ENCODE data around the gene PLD3.

PLD3 gene

DNA sequence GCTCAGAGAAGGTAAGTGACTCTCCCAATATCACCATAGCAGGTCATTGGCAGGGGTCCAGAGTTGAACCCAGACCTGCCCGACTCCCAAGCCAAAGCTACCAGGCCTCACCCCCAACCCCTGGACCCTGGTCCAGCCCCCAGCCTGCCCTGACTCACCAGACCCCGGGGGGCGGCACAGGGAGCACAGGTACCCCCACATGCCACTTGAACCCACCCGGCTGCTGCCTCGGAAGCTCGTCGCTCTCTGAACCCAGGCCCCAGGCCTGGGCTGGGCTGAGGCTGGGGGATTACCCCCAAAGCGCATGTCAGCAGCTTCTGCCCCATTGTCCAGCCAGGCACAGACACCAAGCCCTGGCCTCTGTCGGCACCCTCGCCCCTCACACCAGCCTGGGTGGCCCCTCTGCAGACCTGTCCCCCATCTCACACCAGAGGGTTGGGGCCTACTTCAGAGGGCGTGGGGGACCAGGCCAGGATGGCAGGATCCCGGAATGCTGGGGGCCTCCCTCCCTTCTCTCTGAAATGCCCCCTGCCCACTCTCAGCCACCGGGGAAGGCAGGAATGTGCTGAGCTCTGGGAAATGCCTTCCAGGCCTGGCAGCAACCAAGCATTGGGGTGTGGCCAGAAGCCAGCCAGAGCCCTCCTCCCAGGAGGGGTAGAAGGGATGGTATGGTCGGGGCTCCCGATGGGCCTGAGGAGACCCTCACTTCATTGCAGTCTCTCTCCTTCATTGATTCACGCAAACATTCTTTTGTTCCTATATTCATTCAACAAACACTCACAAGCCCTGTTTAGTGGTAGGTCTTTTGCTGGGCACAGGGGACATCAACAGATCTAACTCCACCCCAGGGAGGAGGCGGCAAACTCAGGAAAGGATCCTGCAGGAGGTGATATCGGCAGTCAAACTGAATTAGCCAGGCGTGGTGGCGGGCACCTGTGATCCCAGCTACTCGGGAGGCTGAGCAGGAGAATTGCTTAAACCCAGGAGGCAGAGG is 66.3 kb downstream of the PLD3 start:
- no peak for TF ChIP-seq EP300 (IDR thresholded peaks at IDR 0.05; ENCODE audit: borderline replicate concordance)
- no peak for TF ChIP-seq FOXM1 (IDR thresholded peaks at IDR 0.05; ENCODE audit: borderline replicate concordance, low read depth)
- TF ChIP-seq NFIC (IDR thresholded peaks at IDR 0.05): no peak
- TF ChIP-seq CREB1 (IDR thresholded peaks at IDR 0.05; ENCODE audit: low read depth): no peak
- no peak for TF ChIP-seq RAD21 (IDR thresholded peaks at IDR 0.05; ENCODE audit: low read depth)
- no peak for TF ChIP-seq MAX (IDR thresholded peaks at IDR 0.05)
- no peak for TF ChIP-seq TAF1 (IDR thresholded peaks at IDR 0.05; ENCODE audit: low read depth)
- TF ChIP-seq ZBTB7A (IDR thresholded peaks at IDR 0.05; ENCODE audit: low read depth): no peak
- no peak for TF ChIP-seq TEAD4 (IDR thresholded peaks at IDR 0.05)
- TF ChIP-seq, protein P1, sequence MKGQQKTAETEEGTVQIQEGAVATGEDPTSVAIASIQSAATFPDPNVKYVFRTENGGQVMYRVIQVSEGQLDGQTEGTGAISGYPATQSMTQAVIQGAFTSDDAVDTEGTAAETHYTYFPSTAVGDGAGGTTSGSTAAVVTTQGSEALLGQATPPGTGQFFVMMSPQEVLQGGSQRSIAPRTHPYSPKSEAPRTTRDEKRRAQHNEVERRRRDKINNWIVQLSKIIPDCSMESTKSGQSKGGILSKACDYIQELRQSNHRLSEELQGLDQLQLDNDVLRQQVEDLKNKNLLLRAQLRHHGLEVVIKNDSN (IDR thresholded peaks at IDR 0.05): no peak
- TF ChIP-seq REST (IDR thresholded peaks at IDR 0.05; ENCODE audit: low read depth): no peak
- no peak for TF ChIP-seq CEBPB (IDR thresholded peaks at IDR 0.05)
- no peak for TF ChIP-seq YY1 (IDR thresholded peaks at IDR 0.05; ENCODE audit: low read depth)
- TF ChIP-seq EGR1 (IDR thresholded peaks at IDR 0.05): no peak
- no peak for TF ChIP-seq TCF12 (IDR thresholded peaks at IDR 0.05; ENCODE audit: low read depth)

DNA sequence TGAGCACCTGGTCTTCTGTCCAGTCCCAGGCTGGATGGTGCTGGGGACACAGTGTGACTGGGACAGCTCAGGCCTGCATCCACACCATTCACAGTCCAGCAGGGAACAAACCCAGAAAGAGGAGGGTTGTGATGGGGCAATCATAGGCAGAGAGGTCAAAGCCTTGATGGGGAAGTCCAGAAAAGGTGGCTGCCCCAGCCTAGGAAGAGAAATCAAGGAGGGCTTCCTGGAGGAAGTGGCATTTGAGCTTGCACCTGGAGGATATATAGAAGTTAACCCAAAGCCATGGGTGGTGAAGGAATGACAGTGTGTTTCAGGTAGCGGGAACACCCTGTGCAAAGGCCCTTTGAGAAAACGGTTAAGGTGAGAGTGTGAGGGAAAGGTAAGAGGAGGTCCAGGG is 67.3 kb downstream of the PLD3 start:
- TF ChIP-seq EGR1 (IDR thresholded peaks at IDR 0.05) (no peak), CEBPB (IDR thresholded peaks at IDR 0.05) (no peak), MAX (IDR thresholded peaks at IDR 0.05) (no peak), REST (IDR thresholded peaks at IDR 0.05; ENCODE audit: low read depth) (no peak), NFIC (IDR thresholded peaks at IDR 0.05) (no peak), RAD21 (IDR thresholded peaks at IDR 0.05; ENCODE audit: low read depth) (no peak), EP300 (IDR thresholded peaks at IDR 0.05; ENCODE audit: borderline replicate concordance) (no peak), FOXM1 (IDR thresholded peaks at IDR 0.05; ENCODE audit: borderline replicate concordance, low read depth) (no peak), YY1 (IDR thresholded peaks at IDR 0.05; ENCODE audit: low read depth) (no peak), TCF12 (IDR thresholded peaks at IDR 0.05; ENCODE audit: low read depth) (no peak), CREB1 (IDR thresholded peaks at IDR 0.05; ENCODE audit: low read depth) (no peak), TAF1 (IDR thresholded peaks at IDR 0.05; ENCODE audit: low read depth) (no peak), ZBTB7A (IDR thresholded peaks at IDR 0.05; ENCODE audit: low read depth) (no peak), TEAD4 (IDR thresholded peaks at IDR 0.05) (no peak)
- TF ChIP-seq, protein P1 (IDR thresholded peaks at IDR 0.05): no peak

DNA sequence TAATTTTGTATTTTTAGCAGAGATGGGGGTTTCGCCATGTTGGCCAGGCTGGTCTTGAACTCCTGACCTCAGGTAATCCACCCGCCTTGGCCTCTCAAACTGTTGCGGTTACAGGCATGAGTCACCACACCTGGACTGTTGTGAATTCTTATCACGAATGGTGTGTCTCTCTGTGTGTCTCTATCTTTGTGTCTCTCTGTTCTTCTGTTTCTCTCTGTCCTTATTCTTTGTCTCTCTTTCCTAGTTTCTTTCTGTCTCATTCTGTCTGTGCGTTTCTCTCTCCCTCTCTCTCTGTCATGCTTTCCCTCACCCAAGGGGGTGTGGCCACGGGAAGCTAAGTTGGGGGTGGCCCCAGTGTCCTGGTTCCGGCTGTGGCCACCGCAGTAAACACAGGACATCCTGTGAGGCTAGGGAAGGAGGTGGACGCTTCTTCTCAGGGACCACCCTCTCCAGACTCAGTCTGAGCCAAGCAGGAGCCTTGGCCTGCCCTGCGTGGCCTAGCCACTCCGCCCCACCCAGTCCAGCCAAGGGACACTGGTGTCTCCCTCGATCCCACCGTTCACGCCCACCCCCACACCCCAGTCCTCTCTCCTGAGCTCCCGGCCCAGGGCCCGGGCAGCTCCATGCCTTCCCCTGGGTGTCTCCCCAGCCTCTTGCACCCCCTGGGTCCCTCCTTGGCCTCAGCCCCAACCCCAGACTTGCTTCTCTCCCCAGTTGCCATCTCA is 68.6 kb downstream of the PLD3 start:
- TF ChIP-seq TEAD4 (IDR thresholded peaks at IDR 0.05): no peak
- TF ChIP-seq EGR1 (IDR thresholded peaks at IDR 0.05): no peak
- no peak for TF ChIP-seq FOXM1 (IDR thresholded peaks at IDR 0.05; ENCODE audit: borderline replicate concordance, low read depth)
- TF ChIP-seq MAX (IDR thresholded peaks at IDR 0.05): no peak
- TF ChIP-seq TCF12 (IDR thresholded peaks at IDR 0.05; ENCODE audit: low read depth): no peak
- no peak for TF ChIP-seq ZBTB7A (IDR thresholded peaks at IDR 0.05; ENCODE audit: low read depth)
- no peak for TF ChIP-seq RAD21 (IDR thresholded peaks at IDR 0.05; ENCODE audit: low read depth)
- TF ChIP-seq EP300 (IDR thresholded peaks at IDR 0.05; ENCODE audit: borderline replicate concordance): no peak
- TF ChIP-seq NFIC (IDR thresholded peaks at IDR 0.05): no peak
- no peak for TF ChIP-seq REST (IDR thresholded peaks at IDR 0.05; ENCODE audit: low read depth)
- no peak for TF ChIP-seq CEBPB (IDR thresholded peaks at IDR 0.05)
- TF ChIP-seq TAF1 (IDR thresholded peaks at IDR 0.05; ENCODE audit: low read depth): no peak
- TF ChIP-seq, protein P1 (IDR thresholded peaks at IDR 0.05): no peak
- no peak for TF ChIP-seq YY1 (IDR thresholded peaks at IDR 0.05; ENCODE audit: low read depth)
- TF ChIP-seq CREB1 (IDR thresholded peaks at IDR 0.05; ENCODE audit: low read depth): no peak

Data from Ishikawa (cell line).